ENCODE measurements around the gene CCDC40.
"Not testable (repeated sequence)": the region's sequence is repeated elsewhere in the genome, so short reads cannot be mapped to it uniquely, and the experiment has no call there.

Gene CCDC40

GRCh38 chr17:80083136-80083661, 46.8 kb downstream of the CCDC40 start:
- Mint-ChIP-seq H3K4me1 (peaks cover 6 to 8% of the 10 kb centered on the region in 2 donors), H3K36me3 (no peaks in the 10 kb centered on the region), H3K4me3 (no peak overlapping the region), H3K27ac (no peak overlapping the region), H3K27me3 (peaks cover 4 to 19% of the 10 kb centered on the region in 2 donors), H3K9me3 (no peaks in the 10 kb centered on the region)
- no peak for ATAC-seq (replicated peaks)
- no peak for DNase-seq

- H3K27ac Mint-ChIP-seq, result no peak overlapping the region
- no peaks in the 10 kb centered on the region for H3K9me3 Mint-ChIP-seq
- no peak for ATAC-seq (replicated peaks)
- DNase-seq, result no peak
- H3K27me3 Mint-ChIP-seq, result peaks cover 4 to 19% of the 10 kb centered on the region in 2 donors
- H3K4me3 Mint-ChIP-seq, result no peak overlapping the region
- H3K4me1 Mint-ChIP-seq, result peaks cover 6 to 8% of the 10 kb centered on the region in 2 donors
- H3K36me3 Mint-ChIP-seq, result no peaks in the 10 kb centered on the region
These were observed 48.3 kb downstream of the CCDC40 start for GRCh38 chr17:80084773-80085172.

GRCh38 chr17:80086081-80086480, 49.6 kb downstream of the CCDC40 start:
- H3K9me3 Mint-ChIP-seq, result no peaks in the 10 kb centered on the region
- no peak for ATAC-seq (replicated peaks)
- H3K36me3 Mint-ChIP-seq, result no peaks in the 10 kb centered on the region
- DNase-seq, result no peak
- H3K27ac Mint-ChIP-seq, result no peak overlapping the region
- H3K4me3 Mint-ChIP-seq, result no peak overlapping the region
- H3K27me3 Mint-ChIP-seq, result peaks cover 8 to 19% of the 10 kb centered on the region in 2 donors
- peaks cover 6 to 8% of the 10 kb centered on the region in 2 donors for H3K4me1 Mint-ChIP-seq

- ATAC-seq (replicated peaks) (no peak), DNase-seq (no peak)
- H3K36me3 Mint-ChIP-seq, result no peaks in the 10 kb centered on the region
- peaks cover 8 to 19% of the 10 kb centered on the region in 2 donors for H3K27me3 Mint-ChIP-seq
- H3K4me1 Mint-ChIP-seq, result peaks cover 6 to 8% of the 10 kb centered on the region in 2 donors
- H3K4me3 Mint-ChIP-seq, result no peak overlapping the region
- H3K27ac Mint-ChIP-seq, result no peak overlapping the region
- no peaks in the 10 kb centered on the region for H3K9me3 Mint-ChIP-seq
These were observed 50.2 kb downstream of the CCDC40 start for GRCh38 chr17:80086616-80087015.

- Mint-ChIP-seq H3K9me3 (no peaks in the 10 kb centered on the region), H3K4me1 (peaks cover 3 to 4% of the 10 kb centered on the region in 2 donors), H3K27ac (no peak overlapping the region), H3K4me3 (no peak overlapping the region), H3K36me3 (no peaks in the 10 kb centered on the region), H3K27me3 (peaks cover 7 to 17% of the 10 kb centered on the region in 2 donors)
- ATAC-seq (replicated peaks) (no peak), DNase-seq (no peak)
These were observed 51.2 kb downstream of the CCDC40 start for GRCh38 chr17:80087346-80088265.

- no peak for ATAC-seq (replicated peaks)
- no peak for DNase-seq
- no peaks in the 10 kb centered on the region for H3K9me3 Mint-ChIP-seq
These were observed 53.3 kb downstream of the CCDC40 start for GRCh38 chr17:80089762-80090161.

GRCh38 chr17:80090164-80090563, 53.7 kb downstream of the CCDC40 start:
- H3K9me3 Mint-ChIP-seq; H3K27ac Mint-ChIP-seq; ATAC-seq (replicated peaks); H3K4me1 Mint-ChIP-seq; DNase-seq; H3K4me3 Mint-ChIP-seq; H3K36me3 Mint-ChIP-seq: not testable (repeated sequence)
- peaks cover 6 to 19% of the 10 kb centered on the region in 2 donors for H3K27me3 Mint-ChIP-seq

More at GRCh38 chr17:80089762-80090161, 53.3 kb downstream of the CCDC40 start:
- peaks cover 4 to 15% of the 10 kb centered on the region in 2 donors for H3K27me3 Mint-ChIP-seq
- no peaks in the 10 kb centered on the region for H3K36me3 Mint-ChIP-seq
- no peaks in the 10 kb centered on the region for H3K4me1 Mint-ChIP-seq
- H3K4me3 Mint-ChIP-seq, result no peak overlapping the region
- no peak overlapping the region for H3K27ac Mint-ChIP-seq

- Mint-ChIP-seq H3K27me3 (peaks cover 9 to 18% of the 10 kb centered on the region in 2 donors), H3K27ac (no peak overlapping the region), H3K9me3 (no peaks in the 10 kb centered on the region), H3K36me3 (no peaks in the 10 kb centered on the region), H3K4me1 (no peaks in the 10 kb centered on the region), H3K4me3 (no peak overlapping the region)
- ATAC-seq (replicated peaks) (no peak), DNase-seq (no peak)
These were observed 54.9 kb downstream of the CCDC40 start for GRCh38 chr17:80091376-80091775.

GRCh38 chr17:80092959-80093358, 56.5 kb downstream of the CCDC40 start:
- Mint-ChIP-seq H3K27ac (no peak overlapping the region), H3K4me1 (no peaks in the 10 kb centered on the region), H3K27me3 (peaks cover 14 to 19% of the 10 kb centered on the region in 2 donors), H3K4me3 (no peak overlapping the region), H3K36me3 (no peaks in the 10 kb centered on the region), H3K9me3 (no peaks in the 10 kb centered on the region)
- ATAC-seq (replicated peaks) (no peak), DNase-seq (no peak)

GRCh38 chr17:80095038-80095843, 58.8 kb downstream of the CCDC40 start:
- peaks cover 15 to 19% of the 10 kb centered on the region in 2 donors for H3K27me3 Mint-ChIP-seq
- H3K4me3 Mint-ChIP-seq, result no peak overlapping the region
- H3K27ac Mint-ChIP-seq, result no peak overlapping the region
- peaks cover 6% of the 10 kb centered on the region in 2 donors for H3K4me1 Mint-ChIP-seq
- DNase-seq (no peak), ATAC-seq (replicated peaks) (no peak)
- no peaks in the 10 kb centered on the region for H3K9me3 Mint-ChIP-seq
- H3K36me3 Mint-ChIP-seq, result no peaks in the 10 kb centered on the region

- H3K27me3 Mint-ChIP-seq, result peaks cover 11 to 19% of the 10 kb centered on the region in 2 donors
- no peaks in the 10 kb centered on the region for H3K9me3 Mint-ChIP-seq
- no peak for ATAC-seq (replicated peaks)
- H3K4me1 Mint-ChIP-seq, result peaks cover 11 to 13% of the 10 kb centered on the region in 2 donors
- no peaks in the 10 kb centered on the region for H3K36me3 Mint-ChIP-seq
- H3K4me3 Mint-ChIP-seq, result no peak overlapping the region
- H3K27ac Mint-ChIP-seq, result no peak overlapping the region
- DNase-seq, result no peak
These were observed 59.5 kb downstream of the CCDC40 start for GRCh38 chr17:80095844-80096475.

GRCh38 chr17:80096561-80097021, 60.1 kb downstream of the CCDC40 start:
- Mint-ChIP-seq H3K4me1 (peaks cover 11 to 14% of the 10 kb centered on the region in 2 donors), H3K27me3 (peaks cover 11 to 19% of the 10 kb centered on the region in 2 donors), H3K27ac (no peak overlapping the region), H3K4me3 (no peak overlapping the region), H3K9me3 (no peaks in the 10 kb centered on the region), H3K36me3 (peaks cover 0 to 1% of the 10 kb centered on the region in 2 donors)
- ATAC-seq (replicated peaks) (no peak), DNase-seq (no peak)

GRCh38 chr17:80097127-80097621, 60.7 kb downstream of the CCDC40 start:
- peaks cover 0 to 5% of the 10 kb centered on the region in 2 donors for H3K36me3 Mint-ChIP-seq
- H3K9me3 Mint-ChIP-seq, result no peaks in the 10 kb centered on the region
- H3K4me3 Mint-ChIP-seq, result no peak overlapping the region
- H3K4me1 Mint-ChIP-seq, result peaks cover 15 to 20% of the 10 kb centered on the region in 2 donors
- ATAC-seq (replicated peaks) (no peak), DNase-seq (no peak)
- no peak overlapping the region for H3K27ac Mint-ChIP-seq
- peaks cover 11 to 19% of the 10 kb centered on the region in 2 donors for H3K27me3 Mint-ChIP-seq
